Measurements from ENCODE around the gene DYRK3.
A peak's percentile ranks its signal among the peaks of the same experiment; 100 is the strongest.
"Not testable (repeated sequence)": the region's sequence is repeated elsewhere in the genome, so short reads cannot be mapped to it uniquely, and the experiment has no call there.

DYRK3 gene

DNA sequence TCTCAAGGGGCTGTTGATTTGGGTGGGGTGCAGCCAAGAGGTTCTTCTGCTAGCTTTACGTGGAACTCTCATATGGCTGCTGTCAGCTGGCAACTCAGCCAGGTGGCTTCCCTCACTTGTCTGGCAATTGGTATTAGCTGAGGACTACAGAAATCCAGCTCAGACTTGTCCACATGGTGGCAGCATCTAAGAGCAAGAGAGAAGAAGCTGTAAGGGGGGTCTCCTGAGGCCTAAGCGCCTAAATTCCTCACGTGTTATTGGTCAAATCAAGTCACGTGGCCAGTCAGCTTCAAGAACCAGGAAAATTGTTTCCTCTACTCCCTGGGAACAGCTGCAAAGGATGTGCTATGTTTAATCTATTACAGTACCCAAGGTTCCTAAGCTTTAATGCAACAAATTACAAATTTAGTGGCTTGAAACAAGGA lies 4.2 kb upstream of the DYRK3 start:
- DNase-seq (ENCODE audit: low read depth) = no peak

GRCh38 chr1:206633708-206634121 lies 1.6 kb upstream of the DYRK3 start:
- no peak for DNase-seq (ENCODE audit: low read depth)

DNA sequence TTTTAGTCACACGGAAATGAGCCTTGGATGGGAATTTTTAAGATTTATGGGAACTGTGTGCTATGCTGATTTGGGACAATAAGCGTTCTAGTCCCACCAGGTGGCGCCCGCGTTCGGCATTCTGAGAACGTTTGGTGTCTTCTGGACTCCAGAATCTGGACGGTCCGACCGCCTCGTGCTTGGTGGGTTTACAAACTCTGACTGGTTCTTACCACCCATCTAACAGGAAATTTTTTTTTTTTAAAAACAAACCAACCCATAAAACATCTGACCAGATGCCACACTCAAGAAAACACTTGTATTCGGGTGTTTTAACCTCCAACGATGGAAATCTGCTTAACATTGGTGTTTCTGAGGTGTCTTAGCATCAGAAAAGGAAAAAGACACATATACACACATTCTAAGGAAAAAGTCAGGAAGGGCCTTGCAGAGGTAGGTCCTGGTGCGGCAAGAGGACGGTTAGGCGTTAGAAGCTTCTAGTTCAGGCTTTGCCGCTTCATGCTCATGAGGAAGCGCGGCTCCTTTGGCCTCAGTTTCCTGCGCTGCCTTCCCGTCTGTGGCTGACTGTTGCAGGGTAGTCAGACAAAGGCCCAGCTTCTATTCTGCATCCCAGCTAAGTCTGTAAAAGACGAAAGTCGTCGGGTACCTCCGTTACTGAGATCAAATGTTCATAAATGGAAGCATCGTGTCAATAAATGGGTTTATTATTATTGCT lies 814 bp upstream of the DYRK3 start:
- peak; percentile 56 for DNase-seq (ENCODE audit: low read depth)

DNA sequence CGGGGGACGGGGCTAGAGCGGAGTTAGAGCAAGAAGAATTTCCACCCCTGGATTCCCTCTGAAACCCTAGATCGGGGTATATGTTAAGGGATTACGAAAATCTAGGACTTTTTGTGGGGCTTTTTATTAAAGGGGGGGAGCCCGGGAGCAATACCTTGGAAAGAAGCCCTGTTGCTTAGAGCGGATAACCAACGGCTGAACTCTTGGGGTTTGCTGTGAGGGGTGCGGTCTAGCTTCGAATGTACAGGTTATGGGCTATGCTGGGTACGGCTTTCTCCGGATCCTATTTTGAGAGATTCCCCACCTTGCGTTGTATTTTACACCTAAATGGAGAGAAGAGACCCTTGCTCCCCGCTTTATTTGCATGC lies 626 bp downstream of the DYRK3 start:
- DNase-seq (ENCODE audit: low read depth) = no peak

DNA sequence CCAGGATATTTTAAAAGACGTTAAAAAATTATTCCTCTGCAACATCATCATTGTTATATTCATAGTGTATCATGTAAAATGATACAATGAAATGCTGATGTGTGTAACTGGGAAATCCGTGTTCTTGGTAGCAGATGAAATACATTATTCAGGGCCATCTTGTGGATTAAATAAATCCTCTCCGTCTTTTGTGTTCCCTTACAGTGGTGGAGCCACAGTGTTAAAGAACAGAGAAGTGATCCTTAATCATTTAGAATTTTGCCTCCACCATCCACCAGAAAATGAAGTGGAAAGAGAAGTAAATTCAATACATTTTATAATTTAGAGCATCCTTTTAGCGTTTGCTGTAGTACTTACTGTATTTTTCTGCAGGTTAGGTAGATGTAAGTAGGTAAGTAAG lies 1.3 kb downstream of the DYRK3 start:
- DNase-seq (ENCODE audit: low read depth) = no peak

DNA sequence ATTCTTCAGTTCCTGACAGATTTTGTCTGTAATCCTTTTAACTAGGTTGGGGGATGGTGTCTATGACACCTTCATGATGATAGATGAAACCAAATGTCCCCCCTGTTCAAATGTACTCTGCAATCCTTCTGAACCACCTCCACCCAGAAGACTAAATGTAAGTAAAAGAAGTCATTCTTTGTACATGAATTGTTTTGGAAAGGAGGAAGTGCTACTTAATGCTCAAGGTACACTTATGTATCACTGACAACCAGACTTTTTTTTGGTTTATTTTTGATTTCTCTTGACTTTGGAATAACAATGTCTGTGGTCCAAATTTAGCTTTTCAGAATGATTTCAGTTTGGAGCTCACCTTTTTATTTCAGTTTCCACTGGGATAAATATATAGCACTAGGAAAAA lies 2.3 kb downstream of the DYRK3 start:
- no peak for DNase-seq (ENCODE audit: low read depth)

DNA sequence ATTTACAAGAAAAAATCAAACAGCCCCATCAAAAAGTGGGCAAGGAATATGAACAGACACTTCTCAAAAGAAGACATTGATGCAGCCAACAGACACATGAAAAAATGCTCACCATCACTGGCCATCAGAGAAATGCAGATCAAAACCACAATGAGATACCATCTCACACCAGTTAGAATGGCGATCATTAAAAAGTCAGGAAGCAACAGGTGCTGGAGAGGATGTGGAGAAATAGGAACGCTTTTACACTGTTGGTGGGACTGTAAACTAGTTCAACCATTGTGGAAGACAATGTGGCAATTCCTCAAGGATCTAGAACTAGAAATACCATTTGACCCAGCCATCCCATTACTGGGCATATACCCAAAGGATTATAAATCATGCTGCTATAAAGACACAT lies 6.7 kb downstream of the DYRK3 start:
- DNase-seq (ENCODE audit: low read depth) = not testable (repeated sequence)

GRCh38 chr1:206643118-206643698 lies 7.9 kb downstream of the DYRK3 start:
- DNase-seq (ENCODE audit: low read depth) = no peak

DNA sequence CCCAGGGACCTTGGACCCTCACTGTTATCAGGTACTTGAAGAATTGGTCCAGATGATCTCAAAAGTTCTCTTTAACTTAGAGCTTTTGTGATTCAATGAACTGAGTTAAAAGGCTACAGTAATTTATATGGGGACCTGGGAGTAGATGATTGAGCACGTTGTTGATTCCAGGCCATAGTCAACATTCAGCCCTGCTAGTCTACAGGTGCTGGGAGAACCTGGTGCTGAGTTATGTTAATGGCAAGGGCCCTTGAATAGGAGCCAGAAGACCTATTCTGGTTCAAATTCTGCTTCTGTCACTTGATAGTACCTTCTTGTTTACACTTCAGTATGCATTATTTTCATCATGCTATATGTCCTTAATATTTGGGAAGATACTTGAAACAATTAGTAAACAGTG lies 11.2 kb downstream of the DYRK3 start:
- DNase-seq (ENCODE audit: low read depth) = no peak

DNA sequence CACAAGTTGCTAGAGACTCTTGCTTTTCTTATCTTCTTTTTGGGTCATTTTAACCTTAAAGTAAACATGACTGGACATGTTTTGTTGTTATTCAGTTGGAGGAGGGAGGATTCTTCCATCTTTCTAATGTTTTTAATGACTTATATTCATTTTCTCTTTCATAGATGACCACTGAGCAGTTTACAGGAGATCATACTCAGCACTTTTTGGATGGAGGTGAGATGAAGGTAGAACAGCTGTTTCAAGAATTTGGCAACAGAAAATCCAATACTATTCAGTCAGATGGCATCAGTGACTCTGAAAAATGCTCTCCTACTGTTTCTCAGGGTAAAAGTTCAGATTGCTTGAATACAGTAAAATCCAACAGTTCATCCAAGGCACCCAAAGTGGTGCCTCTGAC lies 11.9 kb downstream of the DYRK3 start:
- no peak for DNase-seq (ENCODE audit: low read depth)

- no peak for DNase-seq (ENCODE audit: low read depth)
These were observed 14.1 kb downstream of the DYRK3 start for GRCh38 chr1:206649261-206649921.

GRCh38 chr1:206651014-206651413 lies 15.7 kb downstream of the DYRK3 start:
- no peak for DNase-seq (ENCODE audit: low read depth)

- no peak for DNase-seq (ENCODE audit: low read depth)
These were observed 16.9 kb downstream of the DYRK3 start for GRCh38 chr1:206651958-206652890.

DNA sequence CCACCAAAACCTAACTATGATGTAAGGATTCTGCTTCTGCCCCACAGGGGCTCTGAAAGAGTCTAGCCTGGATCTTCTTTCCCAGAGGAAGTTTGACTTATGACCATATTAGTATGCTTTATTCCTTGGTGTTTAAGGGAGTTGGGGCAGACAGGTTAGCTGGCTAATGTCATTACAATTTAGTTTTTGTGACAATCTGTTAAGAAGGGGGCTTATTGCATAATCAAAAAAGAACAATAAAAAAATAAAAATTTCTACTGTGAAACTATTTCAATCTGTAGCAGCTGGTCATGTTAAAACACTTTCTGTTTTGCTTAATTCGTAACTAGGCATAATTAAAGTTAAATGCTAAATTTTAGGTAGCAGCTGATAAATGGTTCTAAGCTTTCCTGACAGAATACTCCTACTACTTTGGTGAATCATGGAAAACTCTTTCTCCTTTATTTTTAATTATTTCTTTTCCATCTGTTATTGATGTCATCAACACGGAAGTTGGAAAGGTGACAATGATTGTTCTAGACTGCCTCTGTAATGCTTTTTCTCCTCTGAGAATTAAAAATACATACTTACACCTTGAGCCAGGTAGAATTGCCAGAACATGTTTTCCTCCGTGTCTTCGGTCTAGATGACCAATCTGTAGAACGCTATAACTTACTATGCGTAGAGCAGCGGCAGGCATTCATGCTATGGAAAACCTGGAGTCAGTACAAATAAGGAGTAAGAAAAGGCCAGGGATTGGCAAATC lies 18.6 kb downstream of the DYRK3 start:
- DNase-seq (ENCODE audit: low read depth) = no peak

- DNase-seq (ENCODE audit: low read depth) = no peak
These were observed 19.5 kb downstream of the DYRK3 start for GRCh38 chr1:206654828-206655227.

DNA sequence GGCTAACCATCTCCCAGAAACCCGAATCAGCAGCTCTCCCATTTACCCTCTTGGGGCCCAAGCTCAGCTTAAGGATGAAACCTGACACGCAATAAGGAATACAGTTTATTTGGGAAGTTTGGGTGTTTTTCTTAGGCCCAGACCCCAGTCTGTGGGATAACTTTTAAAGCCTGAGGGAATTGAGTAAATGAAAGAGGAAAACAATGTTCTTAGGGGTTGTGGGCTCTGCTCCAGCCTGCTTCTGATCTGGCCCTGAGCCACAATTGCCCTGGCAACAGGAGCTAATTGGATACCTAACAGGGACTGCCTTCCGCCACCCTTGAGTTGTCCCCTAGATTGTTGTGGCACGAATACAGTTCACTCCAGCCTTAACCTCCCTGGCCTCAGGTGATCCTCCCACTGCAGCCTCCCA lies 20.1 kb downstream of the DYRK3 start:
- no peak for DNase-seq (ENCODE audit: low read depth)

DNA sequence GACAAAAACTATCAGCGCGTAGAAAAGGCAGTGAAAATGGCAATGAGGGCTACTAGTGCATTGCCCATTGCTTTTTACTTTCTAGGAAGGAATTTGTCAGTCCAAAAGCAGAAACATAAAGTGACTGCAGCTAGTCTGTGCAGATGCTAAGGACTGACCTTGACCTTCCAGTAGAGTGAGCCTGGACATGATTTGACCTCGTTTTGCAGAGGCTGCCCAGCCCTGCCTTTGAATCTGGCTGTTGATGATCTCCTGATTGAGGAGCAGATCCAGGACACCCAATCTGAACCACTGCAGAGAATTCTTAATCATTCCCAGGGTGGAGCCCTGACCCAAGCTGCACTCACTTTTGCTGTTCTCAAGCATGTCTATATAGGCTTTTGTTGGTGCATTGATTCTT lies 21.6 kb downstream of the DYRK3 start:
- no peak for DNase-seq (ENCODE audit: low read depth)

DNA sequence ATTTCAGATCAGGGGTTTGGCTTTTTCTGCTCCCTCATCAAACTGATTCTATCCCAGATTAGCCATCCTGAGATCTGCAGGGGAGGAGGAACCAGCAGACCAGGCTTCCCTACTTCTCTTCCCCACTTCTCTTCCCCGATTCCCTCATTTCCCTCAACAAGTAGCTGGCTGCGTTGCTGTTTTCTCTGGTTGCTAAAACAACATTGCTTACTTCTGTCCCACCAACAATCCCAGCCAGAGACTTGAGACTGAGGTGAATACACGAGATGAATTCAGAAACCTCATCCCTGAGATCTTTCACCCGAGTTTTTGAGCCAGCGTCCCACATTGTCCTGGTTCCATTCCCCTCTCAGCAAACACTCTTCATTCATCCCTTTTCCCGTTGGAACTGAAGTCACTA lies 22.4 kb downstream of the DYRK3 start:
- no peak for DNase-seq (ENCODE audit: low read depth)

DNA sequence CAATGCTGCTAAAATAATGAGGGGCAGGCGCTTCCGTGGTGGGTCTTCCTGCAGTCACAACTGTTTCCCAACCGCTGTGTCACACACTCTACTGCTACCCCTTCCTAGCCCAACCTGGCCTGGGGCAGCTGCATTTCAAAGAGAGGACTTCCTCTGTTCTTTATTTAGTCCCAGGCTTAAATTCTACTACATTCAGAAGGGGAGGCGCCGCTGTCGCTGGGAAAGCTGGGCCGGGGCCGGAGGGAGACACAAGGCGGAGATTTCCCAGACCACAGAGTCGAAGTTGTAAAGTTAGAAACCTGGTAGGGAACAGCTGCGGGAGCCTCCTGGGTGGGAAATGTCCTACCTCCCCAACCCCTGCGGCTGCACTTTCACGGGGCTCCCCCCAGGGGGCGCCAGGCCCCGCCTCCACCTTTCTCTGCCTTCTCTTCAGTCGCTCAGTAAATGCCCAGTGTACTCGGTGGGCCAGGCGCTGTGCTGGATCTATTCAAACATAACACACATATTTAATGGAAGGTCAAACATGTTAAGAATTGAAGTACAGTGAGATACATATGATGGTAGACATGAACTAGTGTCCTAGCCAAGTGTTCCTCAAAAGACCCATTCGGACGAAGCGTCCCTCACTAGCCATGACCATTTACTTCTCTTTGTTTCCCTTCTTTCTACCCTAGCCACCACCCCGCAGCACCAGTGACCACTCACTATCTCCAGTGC lies 23.1 kb downstream of the DYRK3 start:
- DNase-seq (ENCODE audit: low read depth) = peak; percentile 7

DNA sequence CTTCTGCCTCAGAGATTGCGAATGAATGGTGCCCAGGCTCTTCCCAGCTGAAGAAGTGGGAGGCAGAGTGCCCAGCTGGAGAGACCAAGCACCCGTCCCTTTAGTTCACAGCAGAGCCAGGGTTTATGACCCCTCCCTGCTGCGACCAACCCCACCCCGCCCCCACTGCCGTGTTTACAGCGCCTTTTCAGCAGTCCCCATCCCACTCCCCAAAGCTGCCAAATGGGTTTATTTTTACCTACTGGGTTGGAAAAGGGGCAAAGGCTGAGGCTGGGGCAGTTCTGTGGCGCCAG lies 23.6 kb downstream of the DYRK3 start:
- DNase-seq (ENCODE audit: low read depth) = no peak

DNA sequence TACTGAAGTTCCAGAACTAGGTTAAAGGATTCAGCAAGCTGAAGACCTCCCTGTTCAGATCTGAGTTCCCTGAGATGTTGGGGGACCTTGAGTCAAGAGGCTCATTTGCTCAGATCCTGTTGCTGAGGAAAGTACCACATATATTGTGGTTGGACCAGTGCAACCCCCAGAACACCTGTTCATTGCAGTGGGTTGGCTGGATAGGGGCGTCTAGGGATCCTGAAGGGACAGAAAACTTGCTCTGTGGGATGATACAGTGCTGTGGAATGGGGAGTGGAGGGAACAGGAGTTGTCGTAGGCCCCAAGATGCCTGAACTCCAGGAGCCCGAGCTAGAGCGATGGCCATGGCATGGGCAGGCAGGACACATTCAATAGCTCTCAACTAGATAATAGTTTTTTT lies 24.8 kb downstream of the DYRK3 start:
- no peak for DNase-seq (ENCODE audit: low read depth)
